Measurements from ENCODE around the gene PID1.

- TF ChIP-seq POLR2A (IDR thresholded peaks at IDR 0.05) (no peak), CTCF (IDR thresholded peaks at IDR 0.05) (no peak)
Measured at GRCh38 chr2:229118336-229118735, 152.8 kb downstream of the PID1 start.
